ENCODE measurements around the gene MAGOHB. TPM values are rescaled to one million over a fixed set of nuclear protein-coding genes. Genes with fewer than 3 reads are reported as not detected.

MAGOHB gene
- polyA plus RNA-seq, 2 of the 4 experiments (the other 2 are of a cell fraction) = 83.4 to 90.5 TPM

GRCh38 chr12:10636124-10636523 is 22.7 kb upstream of the MAGOHB start:
- Histone ChIP-seq H3K9me3 (peaks cover 8% of the 10 kb centered on the region; the same call in 1 of the 3 replicates), H3K4me1 (no peaks in the 10 kb centered on the region), H3K4me3 (no peak overlapping the region), H3K4me2 (no peak overlapping the region), H3K27ac (no peak overlapping the region)
- no peak for TF ChIP-seq TP53 (CRISPR knock-in tag; IDR thresholded peaks at IDR 0.05)
- no peak for TF ChIP-seq USF2 (IDR thresholded peaks at IDR 0.05)
- no peak for TF ChIP-seq ZSCAN20 (CRISPR knock-in tag; IDR thresholded peaks at IDR 0.05)
- TF ChIP-seq, protein P1, sequence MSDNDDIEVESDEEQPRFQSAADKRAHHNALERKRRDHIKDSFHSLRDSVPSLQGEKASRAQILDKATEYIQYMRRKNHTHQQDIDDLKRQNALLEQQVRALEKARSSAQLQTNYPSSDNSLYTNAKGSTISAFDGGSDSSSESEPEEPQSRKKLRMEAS (IDR thresholded peaks at IDR 0.05) = no peak
- TF ChIP-seq SMC3 (IDR thresholded peaks at IDR 0.05) = no peak
- TF ChIP-seq EHMT2 (IDR thresholded peaks at IDR 0.05; ENCODE audit: low read depth) = no peak
- TF ChIP-seq EHF (CRISPR knock-in tag; IDR thresholded peaks at IDR 0.05) = no peak
- TF ChIP-seq NR3C1 (IDR thresholded peaks at IDR 0.05) = no peak
- TF ChIP-seq HOXA7 (CRISPR knock-in tag; IDR thresholded peaks at IDR 0.05) = no peak
- TF ChIP-seq ZNF302 (CRISPR knock-in tag; IDR thresholded peaks at IDR 0.05) = no peak
- no peak for TF ChIP-seq HDAC2 (IDR thresholded peaks at IDR 0.05)
- TF ChIP-seq KDM5A (IDR thresholded peaks at IDR 0.05) = no peak
- TF ChIP-seq CHD2 (IDR thresholded peaks at IDR 0.05; ENCODE audit: low read length, partially characterized antibody) = no peak
- no peak for TF ChIP-seq RNF2 (IDR thresholded peaks at IDR 0.05; ENCODE audit: borderline replicate concordance, low read depth)
- no peak for TF ChIP-seq ZC3H11A (IDR thresholded peaks at IDR 0.05)
- no peak for TF ChIP-seq HEYL (CRISPR knock-in tag; IDR thresholded peaks at IDR 0.05)
- TF ChIP-seq CBX2 (IDR thresholded peaks at IDR 0.05; ENCODE audit: borderline replicate concordance, low read depth) = no peak
- TF ChIP-seq BHLHE40 (IDR thresholded peaks at IDR 0.05; ENCODE audit: low read depth, low read length) = no peak
- no peak for TF ChIP-seq HES2 (IDR thresholded peaks at IDR 0.05)
- TF ChIP-seq MAZ (IDR thresholded peaks at IDR 0.05; ENCODE audit: borderline replicate concordance, low read depth, low read length) = no peak
- CTCF ChIA-PET = interaction anchor here (1.1 kb wide), 1 partner anchor 11 kb away, joined by 3 read pairs; no protein-coding TSS in a partner anchor
- DNase-seq (ENCODE audit: low read depth in 1 of 2, low spot score in 1 of 2) (no peak), ATAC-seq (no peak), FAIRE-seq (no peak)
- POLR2A ChIA-PET = no interaction called here
- 76% methylated on average over 3 of the region's 3 CpGs for WGBS (ENCODE audit: missing lambda C conversion rate)

- no peak overlapping the region for H3K4me2 ChIP-seq
- 0 out of 3 replicates have a peak, but pooled peaks cover 4% of the 10 kb centered on the region for H3K9me3 ChIP-seq
- no peak overlapping the region for H3K4me3 ChIP-seq
- CTCF ChIA-PET = interaction anchor here (1.1 kb wide), 1 partner anchor 12 kb away, joined by 3 read pairs; no protein-coding TSS in a partner anchor
- TF ChIP-seq HOXB13 (CRISPR knock-in tag; IDR thresholded peaks at IDR 0.05; ENCODE audit: low read depth) (no peak), GATA3 (IDR thresholded peaks at IDR 0.05; ENCODE audit: borderline replicate concordance) (no peak), TFCP2L1 (CRISPR knock-in tag; IDR thresholded peaks at IDR 0.05) (no peak), E2F6 (IDR thresholded peaks at IDR 0.05; ENCODE audit: borderline replicate concordance, low read depth) (no peak), NFE2L2 (conservative IDR thresholded peaks at IDR 0.05; ENCODE audit: low read length) (no peak), JUN (IDR thresholded peaks at IDR 0.05) (no peak), ESRRA (IDR thresholded peaks at IDR 0.05; ENCODE audit: borderline replicate concordance, low read length) (no peak)
- TF ChIP-seq, protein P2, sequence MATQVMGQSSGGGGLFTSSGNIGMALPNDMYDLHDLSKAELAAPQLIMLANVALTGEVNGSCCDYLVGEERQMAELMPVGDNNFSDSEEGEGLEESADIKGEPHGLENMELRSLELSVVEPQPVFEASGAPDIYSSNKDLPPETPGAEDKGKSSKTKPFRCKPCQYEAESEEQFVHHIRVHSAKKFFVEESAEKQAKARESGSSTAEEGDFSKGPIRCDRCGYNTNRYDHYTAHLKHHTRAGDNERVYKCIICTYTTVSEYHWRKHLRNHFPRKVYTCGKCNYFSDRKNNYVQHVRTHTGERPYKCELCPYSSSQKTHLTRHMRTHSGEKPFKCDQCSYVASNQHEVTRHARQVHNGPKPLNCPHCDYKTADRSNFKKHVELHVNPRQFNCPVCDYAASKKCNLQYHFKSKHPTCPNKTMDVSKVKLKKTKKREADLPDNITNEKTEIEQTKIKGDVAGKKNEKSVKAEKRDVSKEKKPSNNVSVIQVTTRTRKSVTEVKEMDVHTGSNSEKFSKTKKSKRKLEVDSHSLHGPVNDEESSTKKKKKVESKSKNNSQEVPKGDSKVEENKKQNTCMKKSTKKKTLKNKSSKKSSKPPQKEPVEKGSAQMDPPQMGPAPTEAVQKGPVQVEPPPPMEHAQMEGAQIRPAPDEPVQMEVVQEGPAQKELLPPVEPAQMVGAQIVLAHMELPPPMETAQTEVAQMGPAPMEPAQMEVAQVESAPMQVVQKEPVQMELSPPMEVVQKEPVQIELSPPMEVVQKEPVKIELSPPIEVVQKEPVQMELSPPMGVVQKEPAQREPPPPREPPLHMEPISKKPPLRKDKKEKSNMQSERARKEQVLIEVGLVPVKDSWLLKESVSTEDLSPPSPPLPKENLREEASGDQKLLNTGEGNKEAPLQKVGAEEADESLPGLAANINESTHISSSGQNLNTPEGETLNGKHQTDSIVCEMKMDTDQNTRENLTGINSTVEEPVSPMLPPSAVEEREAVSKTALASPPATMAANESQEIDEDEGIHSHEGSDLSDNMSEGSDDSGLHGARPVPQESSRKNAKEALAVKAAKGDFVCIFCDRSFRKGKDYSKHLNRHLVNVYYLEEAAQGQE (IDR thresholded peaks at IDR 0.05) = no peak
- FAIRE-seq (no peak), DNase-seq (ENCODE audit: low read depth in 1 of 2, low spot score in 1 of 2) (no peak), ATAC-seq (no peak)
- POLR2A ChIA-PET = no interaction called here
- no peaks in the 10 kb centered on the region for H3K4me1 ChIP-seq
- H3K27ac ChIP-seq = no peak overlapping the region
- 36% methylated on average over 2 of the region's 2 CpGs for WGBS (ENCODE audit: missing lambda C conversion rate)
Measured at GRCh38 chr12:10635306-10635705, 21.9 kb upstream of the MAGOHB start.
